22Rv1 (cell line): ENCODE measurements around the gene SLC4A3.

Experiments used
- H3K27ac ChIP-seq: fragments of 450-650 bp; 2 replicates; pipeline ENCODE4 v1.5.1; 2017
- ZFX ChIP-seq: fragments of 450-650 bp; IDR thresholded peaks from 2 replicates; pipeline ENCODE4 v1.6.1; 2017; ENCODE audit warnings: antibody characterized with exemption, borderline replicate concordance
- TF ChIP-seq, protein P1 (sequence below): fragments of 450-650 bp; IDR thresholded peaks from 2 replicates; pipeline ENCODE4 v1.5.1; 2017; ENCODE audit warnings: mild to moderate bottlenecking

The SLC4A3 gene

DNA sequence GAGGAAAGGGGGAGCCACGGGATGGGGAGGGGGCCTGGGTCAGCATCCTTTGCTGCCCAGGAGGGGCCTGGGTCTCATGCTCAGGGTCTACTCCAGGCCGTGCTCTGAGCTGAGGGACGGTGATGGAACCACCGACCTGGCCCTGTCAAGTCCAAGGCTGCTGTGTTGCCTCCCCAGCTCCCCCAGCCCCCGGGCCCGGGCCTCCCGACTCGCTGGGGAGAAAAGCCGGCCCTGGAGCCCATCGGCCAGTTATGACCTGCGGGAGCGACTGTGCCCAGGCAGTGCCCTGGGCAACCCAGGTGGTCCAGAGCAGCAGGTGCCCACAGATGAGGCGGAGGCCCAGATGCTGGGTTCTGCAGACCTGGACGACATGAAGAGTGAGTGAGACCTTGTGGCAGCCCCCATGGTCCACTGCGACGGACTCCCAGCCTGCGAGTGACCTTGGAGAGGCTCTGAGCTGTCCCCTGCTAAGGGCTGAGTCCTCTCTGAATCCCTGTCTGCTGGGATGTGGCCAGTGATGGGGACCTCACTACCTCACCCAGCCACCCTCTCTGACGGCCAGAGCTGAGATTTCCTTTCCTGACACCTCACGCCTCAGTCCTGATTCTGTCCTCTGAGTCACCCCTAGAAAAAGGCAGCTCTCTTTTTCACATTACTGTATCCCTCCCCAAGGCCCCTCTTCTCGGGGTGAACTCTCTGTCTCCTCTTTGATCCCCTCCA lies 2.7 kb downstream of the SLC4A3 start:
- no peak for TF ChIP-seq ZFX
- TF ChIP-seq, protein P1, sequence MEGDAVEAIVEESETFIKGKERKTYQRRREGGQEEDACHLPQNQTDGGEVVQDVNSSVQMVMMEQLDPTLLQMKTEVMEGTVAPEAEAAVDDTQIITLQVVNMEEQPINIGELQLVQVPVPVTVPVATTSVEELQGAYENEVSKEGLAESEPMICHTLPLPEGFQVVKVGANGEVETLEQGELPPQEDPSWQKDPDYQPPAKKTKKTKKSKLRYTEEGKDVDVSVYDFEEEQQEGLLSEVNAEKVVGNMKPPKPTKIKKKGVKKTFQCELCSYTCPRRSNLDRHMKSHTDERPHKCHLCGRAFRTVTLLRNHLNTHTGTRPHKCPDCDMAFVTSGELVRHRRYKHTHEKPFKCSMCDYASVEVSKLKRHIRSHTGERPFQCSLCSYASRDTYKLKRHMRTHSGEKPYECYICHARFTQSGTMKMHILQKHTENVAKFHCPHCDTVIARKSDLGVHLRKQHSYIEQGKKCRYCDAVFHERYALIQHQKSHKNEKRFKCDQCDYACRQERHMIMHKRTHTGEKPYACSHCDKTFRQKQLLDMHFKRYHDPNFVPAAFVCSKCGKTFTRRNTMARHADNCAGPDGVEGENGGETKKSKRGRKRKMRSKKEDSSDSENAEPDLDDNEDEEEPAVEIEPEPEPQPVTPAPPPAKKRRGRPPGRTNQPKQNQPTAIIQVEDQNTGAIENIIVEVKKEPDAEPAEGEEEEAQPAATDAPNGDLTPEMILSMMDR, result no peak
- no peak overlapping the region for H3K27ac ChIP-seq

DNA sequence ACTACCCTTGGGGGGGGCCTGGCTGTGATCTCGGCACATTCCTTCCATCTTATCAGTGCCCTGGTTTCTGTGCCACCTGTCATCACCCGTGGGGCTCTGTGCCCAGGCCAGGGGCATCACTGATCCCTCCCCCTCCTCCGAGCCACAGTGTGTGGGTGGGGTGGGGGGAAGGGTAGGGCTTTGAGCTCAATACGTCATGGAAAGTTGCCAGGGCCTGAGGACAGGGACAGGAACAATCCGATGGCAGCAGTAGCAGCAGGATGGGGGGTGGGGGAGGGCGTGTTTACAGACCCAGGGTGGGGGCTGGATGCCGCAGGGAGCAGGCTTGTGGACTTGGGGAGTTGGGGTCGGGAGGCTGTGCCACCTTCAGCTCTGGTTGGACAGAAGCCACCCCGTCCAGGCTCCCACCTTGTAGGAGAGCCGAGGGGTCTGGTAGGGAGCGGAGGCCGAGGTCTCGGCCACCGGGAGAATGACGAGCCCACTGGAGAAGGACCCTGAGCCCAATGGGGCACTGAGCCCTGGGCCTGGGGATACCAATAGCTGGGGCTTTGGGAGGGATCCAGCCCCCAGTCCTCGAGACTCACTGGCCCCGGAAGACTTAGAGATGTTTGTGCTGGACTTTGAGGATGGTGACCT lies 3.5 kb downstream of the SLC4A3 start:
- H3K27ac ChIP-seq, result no peak overlapping the region
- TF ChIP-seq ZFX, result no peak
- TF ChIP-seq, protein P1, result no peak

DNA sequence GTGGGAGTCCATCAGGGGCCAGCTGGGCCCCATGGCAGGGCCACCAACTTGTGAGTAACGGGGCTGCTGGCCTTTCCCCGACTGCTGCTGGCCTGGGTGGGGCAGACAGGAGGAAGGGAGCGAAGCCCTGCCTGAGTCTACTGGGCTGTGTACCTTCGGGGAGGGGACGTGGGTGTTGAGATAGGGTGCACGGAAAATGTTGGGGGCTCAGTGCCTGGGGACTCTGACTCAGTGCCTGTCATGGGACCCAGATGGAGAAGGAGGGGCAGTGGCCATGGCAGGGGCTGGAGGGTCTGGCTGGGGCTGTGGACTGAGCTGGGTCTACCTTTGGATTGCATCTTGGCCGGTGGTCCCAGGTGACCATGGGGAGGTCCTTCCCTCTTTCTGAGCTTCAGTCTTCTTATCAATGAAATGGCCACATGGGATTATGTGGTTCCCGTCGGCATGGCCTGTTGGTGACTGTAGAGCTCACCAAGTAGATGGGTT lies 4.0 kb downstream of the SLC4A3 start:
- TF ChIP-seq, protein P1, result no peak
- no peak for TF ChIP-seq ZFX
- no peak overlapping the region for H3K27ac ChIP-seq

DNA sequence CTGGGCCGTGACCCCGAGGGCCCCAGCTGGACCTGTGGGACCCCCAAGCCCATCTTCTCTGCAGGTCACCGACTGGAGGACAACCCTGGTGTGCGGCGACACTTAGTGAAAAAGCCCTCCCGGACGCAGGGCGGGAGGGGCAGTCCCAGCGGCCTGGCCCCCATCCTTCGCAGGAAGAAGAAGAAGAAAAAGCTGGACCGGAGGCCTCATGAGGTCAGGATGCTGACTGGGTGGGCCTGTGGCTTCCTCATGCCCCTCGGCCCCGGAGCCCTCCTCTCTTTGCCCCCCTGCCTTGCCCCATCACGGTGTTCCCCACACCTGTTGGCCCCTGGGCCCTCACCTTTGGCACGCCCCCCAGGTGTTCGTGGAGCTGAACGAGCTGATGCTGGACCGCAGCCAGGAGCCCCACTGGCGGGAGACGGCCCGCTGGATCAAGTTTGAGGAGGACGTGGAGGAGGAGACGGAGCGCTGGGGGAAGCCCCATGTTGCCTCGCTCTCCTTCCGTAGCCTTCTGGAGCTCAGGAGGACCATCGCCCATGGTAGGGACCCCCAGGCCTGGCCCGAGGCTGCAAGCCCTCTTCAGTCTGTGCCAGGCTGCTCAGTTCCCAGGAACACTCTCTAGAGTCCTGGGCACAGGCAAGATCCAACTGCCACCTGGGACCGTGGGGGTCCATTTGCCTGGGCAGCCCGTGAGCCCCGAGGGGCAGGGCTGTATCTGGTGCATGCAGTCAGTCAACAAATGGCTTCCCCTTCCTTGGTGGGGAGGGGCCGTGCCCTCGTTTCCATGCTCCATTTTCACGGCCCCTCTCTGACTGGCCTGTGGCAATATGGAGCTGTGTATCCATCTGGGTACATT lies 4.7 kb downstream of the SLC4A3 start:
- TF ChIP-seq, protein P1, result no peak
- TF ChIP-seq ZFX, result no peak
- H3K27ac ChIP-seq, result no peak overlapping the region

DNA sequence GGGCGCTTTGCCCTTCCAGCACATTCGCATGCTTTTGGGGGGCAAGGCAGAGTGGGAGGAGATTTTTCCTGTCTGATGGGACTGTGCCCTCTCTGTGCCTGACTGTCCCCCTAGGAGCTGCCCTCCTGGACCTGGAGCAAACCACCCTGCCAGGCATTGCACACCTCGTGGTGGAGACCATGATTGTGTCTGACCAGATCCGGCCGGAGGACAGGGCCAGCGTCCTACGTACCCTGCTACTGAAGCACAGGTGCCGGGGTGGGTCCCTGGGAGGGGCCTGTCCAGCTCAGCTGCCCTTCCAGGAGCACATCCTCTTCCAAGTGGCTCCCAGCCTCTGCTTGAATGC lies 5.3 kb downstream of the SLC4A3 start:
- H3K27ac ChIP-seq, result no peak overlapping the region
- TF ChIP-seq, protein P1, result no peak
- TF ChIP-seq ZFX, result no peak

DNA sequence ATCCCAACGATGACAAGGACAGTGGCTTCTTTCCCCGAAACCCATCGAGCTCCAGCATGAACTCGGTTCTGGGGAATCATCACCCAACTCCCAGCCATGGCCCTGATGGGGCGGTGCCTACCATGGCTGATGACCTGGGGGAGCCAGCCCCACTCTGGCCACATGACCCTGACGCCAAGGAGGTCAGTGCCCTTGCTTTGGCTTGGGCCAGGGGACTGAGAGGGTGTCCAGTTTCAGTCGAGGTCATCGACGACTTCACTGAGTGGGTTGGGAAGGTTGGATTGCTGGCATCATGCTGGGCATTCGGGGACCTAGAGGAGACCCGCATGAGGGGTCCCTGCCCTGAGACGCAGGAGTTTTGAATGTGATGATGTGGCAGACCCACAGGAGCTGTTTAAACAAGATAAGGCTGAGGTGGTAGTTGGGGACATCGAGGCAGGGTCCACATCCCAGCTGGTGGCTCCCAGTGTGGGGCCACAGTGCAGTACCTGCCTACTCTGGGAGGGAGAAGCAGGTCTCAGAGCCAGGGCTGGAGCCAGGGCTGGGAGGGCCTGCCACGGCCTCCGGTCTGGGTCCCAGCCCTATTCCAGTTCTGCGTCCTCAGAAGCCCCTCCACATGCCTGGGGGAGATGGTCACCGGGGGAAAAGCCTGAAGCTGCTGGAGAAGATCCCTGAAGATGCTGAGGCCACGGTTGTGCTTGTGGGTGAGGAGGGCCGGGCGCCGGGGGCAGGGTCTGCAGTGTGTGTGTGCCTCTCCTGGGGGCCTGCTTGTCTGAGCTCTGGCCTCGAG lies 6.0 kb downstream of the SLC4A3 start:
- TF ChIP-seq, protein P1, result no peak
- TF ChIP-seq ZFX, result no peak
- H3K27ac ChIP-seq, result no peak overlapping the region
